Adrenal gland (tissue), 5 donors: ENCODE data around the gene MGRN1.

Experiments
- POLR2A ChIP-seq, 2 donors: fragments of 450-650 bp; IDR thresholded peaks; one replicate each; pipeline ENCODE4 v1.6.1; 2017; ENCODE audit warnings: antibody characterized with exemption in 2 of 2, mild to moderate bottlenecking in 2 of 2, moderate library complexity in 1 of 2
- TF ChIP-seq, protein P1 (sequence below), 6 experiments: fragments of 450-650 bp in 4 of 6; fragments of 200-600 bp in 2 of 6; sonication (generic) in 1 of 6; IDR thresholded peaks; 1 replicate in 5 of 6; 2 replicates in 1 of 6; pipeline versions ENCODE4 v1.5.1 to v1.8.0; 2016 to 2021; ENCODE audit warnings: antibody characterized with exemption in 6 of 6, mild to moderate bottlenecking in 2 of 6, moderate library complexity in 1 of 6
- donor health status: DM: no; HTN: no; CAD: no.

DNA sequence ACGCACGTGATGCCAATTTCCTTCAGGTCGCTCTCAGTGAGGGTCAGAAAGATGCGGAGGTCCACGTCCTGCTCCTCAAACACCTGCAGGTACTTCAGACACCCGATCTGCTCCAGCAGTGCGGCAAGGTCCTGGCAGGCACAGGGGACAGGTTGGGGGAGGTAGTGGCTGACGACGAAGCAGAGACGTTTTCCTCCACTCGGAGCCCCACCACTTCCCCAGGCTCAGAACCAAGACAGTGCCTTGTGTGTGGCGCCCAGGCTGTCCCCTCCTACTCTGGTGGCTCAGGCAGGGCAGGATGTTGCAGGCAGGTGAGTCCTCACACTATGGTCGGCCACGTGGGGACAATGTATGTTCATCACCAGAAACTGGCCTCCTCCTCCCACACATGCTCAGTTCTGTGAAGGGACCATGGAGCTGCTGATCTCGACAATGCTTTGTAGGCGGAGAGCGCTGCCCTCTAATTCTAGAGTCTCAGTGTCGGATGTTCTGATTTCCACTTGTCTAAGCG is 74.5 kb downstream of the MGRN1 start:
- TF ChIP-seq, protein P1, sequence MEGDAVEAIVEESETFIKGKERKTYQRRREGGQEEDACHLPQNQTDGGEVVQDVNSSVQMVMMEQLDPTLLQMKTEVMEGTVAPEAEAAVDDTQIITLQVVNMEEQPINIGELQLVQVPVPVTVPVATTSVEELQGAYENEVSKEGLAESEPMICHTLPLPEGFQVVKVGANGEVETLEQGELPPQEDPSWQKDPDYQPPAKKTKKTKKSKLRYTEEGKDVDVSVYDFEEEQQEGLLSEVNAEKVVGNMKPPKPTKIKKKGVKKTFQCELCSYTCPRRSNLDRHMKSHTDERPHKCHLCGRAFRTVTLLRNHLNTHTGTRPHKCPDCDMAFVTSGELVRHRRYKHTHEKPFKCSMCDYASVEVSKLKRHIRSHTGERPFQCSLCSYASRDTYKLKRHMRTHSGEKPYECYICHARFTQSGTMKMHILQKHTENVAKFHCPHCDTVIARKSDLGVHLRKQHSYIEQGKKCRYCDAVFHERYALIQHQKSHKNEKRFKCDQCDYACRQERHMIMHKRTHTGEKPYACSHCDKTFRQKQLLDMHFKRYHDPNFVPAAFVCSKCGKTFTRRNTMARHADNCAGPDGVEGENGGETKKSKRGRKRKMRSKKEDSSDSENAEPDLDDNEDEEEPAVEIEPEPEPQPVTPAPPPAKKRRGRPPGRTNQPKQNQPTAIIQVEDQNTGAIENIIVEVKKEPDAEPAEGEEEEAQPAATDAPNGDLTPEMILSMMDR (IDR thresholded peaks at IDR 0.05), result no peak
- TF ChIP-seq POLR2A (IDR thresholded peaks at IDR 0.05), result no peak
